Cardiac muscle cell (in vitro differentiated cells and primary cell): ENCODE results near the gene PCYOX1L. TPM values are rescaled to one million over a fixed set of nuclear protein-coding genes. Genes with fewer than 3 reads are reported as not detected.

Source experiments
- DNase-seq, 2 donors: peaks; one replicate each; pipeline versions ENCODE4 v3.0.0 to v3.0.0-alpha.2; 2010 to 2017; ENCODE audit warnings: low read depth in 1 of 2, low spot score in 1 of 2
- H3K27ac ChIP-seq: fragments of 200-600 bp; sonication (generic); 2 replicates; pipeline ENCODE4 v1.5.1; 2016
- H3K27me3 ChIP-seq: fragments of 200-600 bp; sonication (generic); 2 replicates; pipeline ENCODE4 v1.6.0; 2016; ENCODE audit warnings: control low read depth
- H3K36me3 ChIP-seq: fragments of 200-600 bp; sonication (generic); 2 replicates; pipeline ENCODE4 v1.5.1; 2016; ENCODE audit warnings: control low read depth
- H3K4me1 ChIP-seq: fragments of 200-600 bp; sonication (generic); 2 replicates; pipeline ENCODE4 v1.8.1; 2017; ENCODE audit warnings: low read depth, mild to moderate bottlenecking, mixed run types
- H3K4me3 ChIP-seq: fragments of 200-600 bp; sonication (generic); 2 replicates; pipeline ENCODE4 v1.5.1; 2016; ENCODE audit warnings: mild to moderate bottlenecking
- H3K9me3 ChIP-seq: fragments of 200-600 bp; sonication (generic); 2 replicates; pipeline ENCODE4 v1.5.1; 2017; ENCODE audit warnings: low read depth, mild to moderate bottlenecking, control low read depth
- polyA plus RNA-seq: library from polyadenylated mRNA; unstranded; fragments of >200 nt; fragmentation: Nextera tagmentation; extraction: Ambion mirVana; gene quantifications from 2 replicates; pipeline ENCODE4 v1.2.1, GENCODE V29; 2016
- total RNA-seq: library from RNA; depleted of rRNA; stranded (reverse); fragments of >200 nt; gene quantifications from 2 replicates; pipeline ENCODE4 v1.2.3, GENCODE V29; 2016
- TF ChIP-seq, protein P1 (sequence below): IDR thresholded peaks from 2 replicates; pipeline ENCODE4 v1.5.1; 2012; ENCODE audit warnings: low read depth, mild to moderate bottlenecking, low read length

PCYOX1L gene
- total and polyA plus RNA-seq, 2 experiments from 2014 or later: 15.3 to 16.1 TPM

DNA sequence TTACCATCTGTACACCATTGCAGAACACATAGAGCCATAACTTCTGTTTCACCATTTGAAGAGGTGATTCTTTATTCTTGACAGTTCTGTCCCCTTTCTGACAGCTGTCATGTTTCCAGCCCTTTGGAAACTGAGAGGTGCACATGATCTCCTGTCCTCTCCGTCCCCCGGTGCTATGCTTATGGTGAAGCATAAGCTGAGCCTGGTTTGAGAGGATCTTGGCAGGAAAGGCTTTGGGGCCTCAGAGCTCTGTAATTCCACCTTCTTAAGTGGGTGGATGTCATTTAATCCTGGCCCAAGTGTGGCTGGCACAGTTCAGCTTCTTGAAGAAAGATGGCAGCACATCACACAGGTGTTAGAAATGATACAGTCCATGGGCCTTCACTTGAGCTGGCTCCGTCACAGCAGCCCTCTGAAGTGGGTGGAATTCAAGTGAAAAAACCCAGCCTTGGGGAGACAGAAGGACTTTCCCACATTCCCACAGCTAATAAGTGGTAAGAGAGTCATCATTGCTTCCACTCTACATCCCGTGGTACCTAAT is 43.2 kb upstream of the PCYOX1L start:
- Histone ChIP-seq H3K9me3 (no peaks in the 10 kb centered on the region), H3K27me3 (no peaks in the 10 kb centered on the region), H3K27ac (no peak overlapping the region), H3K36me3 (no peaks in the 10 kb centered on the region), H3K4me3 (no peak overlapping the region), H3K4me1 (peaks cover 7% of the 10 kb centered on the region)
- TF ChIP-seq, protein P1, sequence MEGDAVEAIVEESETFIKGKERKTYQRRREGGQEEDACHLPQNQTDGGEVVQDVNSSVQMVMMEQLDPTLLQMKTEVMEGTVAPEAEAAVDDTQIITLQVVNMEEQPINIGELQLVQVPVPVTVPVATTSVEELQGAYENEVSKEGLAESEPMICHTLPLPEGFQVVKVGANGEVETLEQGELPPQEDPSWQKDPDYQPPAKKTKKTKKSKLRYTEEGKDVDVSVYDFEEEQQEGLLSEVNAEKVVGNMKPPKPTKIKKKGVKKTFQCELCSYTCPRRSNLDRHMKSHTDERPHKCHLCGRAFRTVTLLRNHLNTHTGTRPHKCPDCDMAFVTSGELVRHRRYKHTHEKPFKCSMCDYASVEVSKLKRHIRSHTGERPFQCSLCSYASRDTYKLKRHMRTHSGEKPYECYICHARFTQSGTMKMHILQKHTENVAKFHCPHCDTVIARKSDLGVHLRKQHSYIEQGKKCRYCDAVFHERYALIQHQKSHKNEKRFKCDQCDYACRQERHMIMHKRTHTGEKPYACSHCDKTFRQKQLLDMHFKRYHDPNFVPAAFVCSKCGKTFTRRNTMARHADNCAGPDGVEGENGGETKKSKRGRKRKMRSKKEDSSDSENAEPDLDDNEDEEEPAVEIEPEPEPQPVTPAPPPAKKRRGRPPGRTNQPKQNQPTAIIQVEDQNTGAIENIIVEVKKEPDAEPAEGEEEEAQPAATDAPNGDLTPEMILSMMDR: no peak
- no peak for DNase-seq

DNA sequence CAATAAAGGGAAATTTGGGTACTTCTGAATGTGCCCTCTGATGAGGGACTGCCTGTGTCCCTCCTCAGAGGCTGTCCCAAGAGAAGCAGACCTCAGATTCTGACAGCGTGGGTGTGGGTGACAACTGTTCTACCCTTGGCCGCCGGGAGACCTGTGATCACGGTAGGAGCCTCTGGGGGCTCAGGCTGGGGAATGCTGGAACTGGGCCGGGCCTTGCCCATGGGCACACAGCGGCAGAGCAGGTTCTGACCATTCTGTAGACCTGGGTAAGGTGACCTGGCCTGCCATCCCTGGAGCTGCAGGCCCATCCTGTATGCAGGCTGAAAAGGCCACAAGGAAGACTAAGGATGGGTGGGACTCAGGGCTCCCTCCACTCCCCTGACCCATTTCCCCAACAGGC is 42.1 kb upstream of the PCYOX1L start:
- Histone ChIP-seq H3K27ac (no peak overlapping the region), H3K36me3 (no peaks in the 10 kb centered on the region), H3K9me3 (no peaks in the 10 kb centered on the region), H3K27me3 (no peaks in the 10 kb centered on the region), H3K4me1 (peaks cover 11% of the 10 kb centered on the region), H3K4me3 (no peak overlapping the region)
- no peak for DNase-seq
- TF ChIP-seq, protein P1: no peak

DNA sequence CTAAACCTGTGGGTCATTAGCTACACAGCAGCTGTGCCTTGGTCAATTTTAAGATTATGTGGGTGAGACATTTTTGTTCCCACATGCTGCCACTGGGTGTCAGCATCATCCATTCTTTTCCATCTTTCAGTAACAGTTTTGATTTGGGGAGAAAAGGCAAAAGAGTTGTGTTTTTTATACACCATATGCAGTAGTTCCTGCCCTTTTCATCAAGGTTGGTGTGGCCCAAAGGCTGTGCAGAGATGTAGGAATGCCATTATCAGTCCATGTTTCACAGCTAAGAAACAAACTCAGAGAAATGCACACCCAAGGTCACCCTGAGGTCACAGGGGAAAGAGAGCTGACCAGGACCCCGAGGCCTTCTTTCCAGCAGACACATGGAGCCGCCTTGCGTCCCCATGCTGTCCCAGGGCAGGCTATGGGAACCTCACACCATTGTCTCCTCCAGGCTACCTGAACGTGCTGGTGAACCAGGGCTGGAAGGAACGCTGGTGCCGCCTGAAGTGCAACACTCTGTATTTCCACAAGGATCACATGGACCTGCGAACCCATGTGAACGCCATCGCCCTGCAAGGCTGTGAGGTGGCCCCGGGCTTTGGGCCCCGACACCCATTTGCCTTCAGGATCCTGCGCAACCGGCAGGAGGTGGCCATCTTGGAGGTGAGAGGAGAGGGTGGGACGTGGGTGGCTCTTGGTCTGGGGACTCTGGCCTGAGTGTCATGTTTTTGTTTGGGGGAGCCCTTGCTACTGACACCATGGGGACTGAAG is 40.4 kb upstream of the PCYOX1L start:
- no peak overlapping the region for H3K27ac ChIP-seq
- H3K36me3 ChIP-seq: no peaks in the 10 kb centered on the region
- TF ChIP-seq, protein P1: peak; percentile 69
- H3K27me3 ChIP-seq: no peaks in the 10 kb centered on the region
- no peaks in the 10 kb centered on the region for H3K9me3 ChIP-seq
- peaks cover 16% of the 10 kb centered on the region for H3K4me1 ChIP-seq
- no peak overlapping the region for H3K4me3 ChIP-seq
- peak; percentile 59 to 75 for DNase-seq

DNA sequence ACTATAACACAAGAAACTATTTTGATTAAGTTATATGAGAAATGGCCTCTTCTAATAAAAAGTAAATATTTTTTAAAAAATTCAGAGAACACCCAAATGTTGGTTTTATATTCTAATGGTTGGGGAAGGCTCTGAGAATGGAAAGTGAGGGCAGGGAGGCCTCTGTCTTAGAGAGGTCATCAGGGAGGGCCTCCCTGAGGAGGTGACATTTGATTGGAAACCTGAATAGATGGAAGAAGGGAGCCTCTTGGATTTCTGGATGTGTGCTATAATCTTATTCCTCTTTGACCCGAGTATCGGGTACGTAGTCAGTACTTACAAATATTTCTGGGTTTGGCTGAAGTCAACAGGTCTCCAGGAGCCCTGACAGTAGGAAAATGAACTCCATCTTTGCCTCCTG is 38.7 kb upstream of the PCYOX1L start:
- H3K4me1 ChIP-seq: peaks cover 16% of the 10 kb centered on the region
- no peak overlapping the region for H3K27ac ChIP-seq
- no peak for DNase-seq
- no peak overlapping the region for H3K4me3 ChIP-seq
- no peaks in the 10 kb centered on the region for H3K9me3 ChIP-seq
- TF ChIP-seq, protein P1: no peak
- H3K27me3 ChIP-seq: peaks cover 5% of the 10 kb centered on the region
- no peaks in the 10 kb centered on the region for H3K36me3 ChIP-seq

DNA sequence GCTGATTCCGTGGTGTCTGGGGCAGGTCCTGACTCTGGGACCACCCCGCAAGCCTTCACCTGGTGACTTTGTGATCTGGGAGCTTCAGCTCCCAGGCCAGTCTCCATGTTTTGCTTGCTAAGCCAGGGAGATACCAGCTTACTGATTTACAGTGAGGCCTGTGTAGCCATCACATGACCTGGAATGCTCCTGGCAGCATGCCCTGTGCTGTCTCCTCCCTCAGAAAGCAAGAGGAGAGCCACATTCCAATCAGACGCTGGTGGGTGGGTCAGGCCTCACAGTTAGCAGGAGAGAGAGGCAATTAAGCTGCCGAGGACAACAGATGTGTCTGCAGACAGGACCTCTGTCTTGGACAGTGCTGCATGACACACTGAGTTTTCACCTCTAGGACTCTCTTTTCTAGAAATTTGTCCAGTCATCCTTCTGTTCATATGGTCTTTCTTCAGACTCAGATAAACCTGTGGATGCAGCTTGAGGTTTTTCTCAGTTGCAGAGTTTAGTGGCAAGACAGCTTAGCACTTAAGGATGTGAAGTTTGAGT is 37.0 kb upstream of the PCYOX1L start:
- H3K9me3 ChIP-seq: no peaks in the 10 kb centered on the region
- TF ChIP-seq, protein P1: no peak
- H3K4me1 ChIP-seq: peaks cover 16% of the 10 kb centered on the region
- peaks cover 18% of the 10 kb centered on the region for H3K27me3 ChIP-seq
- no peak overlapping the region for H3K4me3 ChIP-seq
- DNase-seq: peak; percentile 94 to 98
- H3K27ac ChIP-seq: peak overlapping the region; percentile 83
- no peaks in the 10 kb centered on the region for H3K36me3 ChIP-seq
